ENCODE data around the gene DMPK. TPM values are rescaled to one million over a fixed set of nuclear protein-coding genes. Genes with fewer than 3 reads are reported as not detected.

Gene DMPK
- total and polyA plus RNA-seq, 2 experiments from 2014 or later, result 15.3 to 26.6 TPM

- DNase-seq, result peak; percentile 98
- H2AFZ ChIP-seq, result peak within 1 kb of the TSS; percentile 67
- WGBS, 2 experiments (ENCODE audit: low coverage in 1 of 2, low lambda C conversion rate in 2 of 2, missing lambda C conversion rate in 2 of 2), result 1 to 2% methylated on average over 55 to 56 of the region's 70 CpGs
- peaks cover 11% of the 10 kb centered on the region for H3F3A ChIP-seq (ENCODE audit: insufficient read depth)
- H4K20me1 ChIP-seq (ENCODE audit: insufficient read depth), result no peaks in the 10 kb centered on the region
- H3K9me3 ChIP-seq (ENCODE audit: low read depth), result no peaks in the 10 kb centered on the region
- H3K27me3 ChIP-seq (replicated peaks; ENCODE audit: insufficient read depth), result no peaks in the 10 kb centered on the region
- peaks cover 18% of the 10 kb centered on the region; the same call in 1 of the 2 replicates for H3K79me2 ChIP-seq (ENCODE audit: insufficient read depth)
- TF ChIP-seq EZH2phosphoT487 (IDR thresholded peaks at IDR 0.05; ENCODE audit: insufficient read depth, low read depth) (no peak), EZH2 (IDR thresholded peaks at IDR 0.05; ENCODE audit: insufficient read depth, poor library complexity, severe bottlenecking) (no peak)
- H3K4me2 ChIP-seq (ENCODE audit: unreplicated experiment), result peak within 1 kb of the TSS; percentile 99
- peak within 1 kb of the TSS; percentile 94 for H3K27ac ChIP-seq
- no peaks in the 10 kb centered on the region for H3K9me2 ChIP-seq (ENCODE audit: insufficient read depth)
- peaks cover 5% of the 10 kb centered on the region; the same call in 1 of the 2 replicates for H3K4me1 ChIP-seq (ENCODE audit: insufficient read depth)
- H3K9ac ChIP-seq, result peak within 1 kb of the TSS; percentile 95
- peak within 1 kb of the TSS; percentile 95 for H3K4me3 ChIP-seq
- in situ Hi-C loops (cut with MboI), result no loop called here
- no peaks in the 10 kb centered on the region for H3K36me3 ChIP-seq (ENCODE audit: low read depth)
Observed at GRCh38 chr19:45768984-45769782, 13.1 kb downstream of the DMPK start, which contains the start of gene SIX5. TSS of gene SIX5 (minus strand) at chr19:45769252. CDS start at chr19:45768844, 408 bp downstream.

- DNase-seq, result peak; percentile 81
- peak overlapping the region; percentile 67 for H2AFZ ChIP-seq
- H3K27me3 ChIP-seq (replicated peaks; ENCODE audit: insufficient read depth), result no peaks in the 10 kb centered on the region
- peak overlapping the region; percentile 95 for H3K4me2 ChIP-seq (ENCODE audit: unreplicated experiment)
- in situ Hi-C loops (cut with MboI), result no loop called here
- H3K79me2 ChIP-seq (ENCODE audit: insufficient read depth), result peaks cover 18% of the 10 kb centered on the region; the same call in 1 of the 2 replicates
- no peak for TF ChIP-seq EZH2phosphoT487 (IDR thresholded peaks at IDR 0.05; ENCODE audit: insufficient read depth, low read depth)
- no peak for TF ChIP-seq EZH2 (IDR thresholded peaks at IDR 0.05; ENCODE audit: insufficient read depth, poor library complexity, severe bottlenecking)
- peaks cover 5% of the 10 kb centered on the region; the same call in 1 of the 2 replicates for H3K4me1 ChIP-seq (ENCODE audit: insufficient read depth)
- peak overlapping the region; percentile 94 for H3K27ac ChIP-seq
- 0% methylated on average over 1 to 15 of the region's 33 CpGs for WGBS, 2 experiments (ENCODE audit: low coverage in 1 of 2, low lambda C conversion rate in 2 of 2, missing lambda C conversion rate in 2 of 2)
- peaks cover 11% of the 10 kb centered on the region for H3F3A ChIP-seq (ENCODE audit: insufficient read depth)
- H3K36me3 ChIP-seq (ENCODE audit: low read depth), result no peaks in the 10 kb centered on the region
- peak overlapping the region; percentile 95 for H3K9ac ChIP-seq
- peak overlapping the region; percentile 95 for H3K4me3 ChIP-seq
- H3K9me2 ChIP-seq (ENCODE audit: insufficient read depth), result no peaks in the 10 kb centered on the region
- no peaks in the 10 kb centered on the region for H4K20me1 ChIP-seq (ENCODE audit: insufficient read depth)
- H3K9me3 ChIP-seq (ENCODE audit: low read depth), result no peaks in the 10 kb centered on the region
Observed at GRCh38 chr19:45768655-45768983, 13.7 kb downstream of the DMPK start.

- 1 to 2% methylated on average over 55 to 80 of the region's 102 CpGs for WGBS, 2 experiments (ENCODE audit: low coverage in 1 of 2, low lambda C conversion rate in 2 of 2, missing lambda C conversion rate in 2 of 2)
- Histone ChIP-seq H3K36me3 (ENCODE audit: low read depth) (no peaks in the 10 kb centered on the region), H3K27me3 (replicated peaks; ENCODE audit: insufficient read depth) (no peaks in the 10 kb centered on the region), H3K4me3 (peak overlapping the region; percentile 95), H3K4me1 (ENCODE audit: insufficient read depth) (peaks cover 5% of the 10 kb centered on the region; the same call in 1 of the 2 replicates), H3K79me2 (ENCODE audit: insufficient read depth) (peaks cover 18% of the 10 kb centered on the region; the same call in 1 of the 2 replicates), H3K9me3 (ENCODE audit: low read depth) (no peaks in the 10 kb centered on the region), H3K4me2 (ENCODE audit: unreplicated experiment) (peak overlapping the region; percentile 95), H3K27ac (peak overlapping the region; percentile 94), H4K20me1 (ENCODE audit: insufficient read depth) (no peaks in the 10 kb centered on the region), H3K9ac (peak overlapping the region; percentile 95), H2AFZ (peak overlapping the region; percentile 45), H3K9me2 (ENCODE audit: insufficient read depth) (no peaks in the 10 kb centered on the region), H3F3A (ENCODE audit: insufficient read depth) (peaks cover 11% of the 10 kb centered on the region)
- in situ Hi-C loops (cut with MboI), result no loop called here
- peak; percentile 84 for DNase-seq
- TF ChIP-seq EZH2phosphoT487 (IDR thresholded peaks at IDR 0.05; ENCODE audit: insufficient read depth, low read depth) (no peak), EZH2 (IDR thresholded peaks at IDR 0.05; ENCODE audit: insufficient read depth, poor library complexity, severe bottlenecking) (no peak)
Observed at GRCh38 chr19:45767881-45768654, 14.2 kb downstream of the DMPK start.

DNA sequence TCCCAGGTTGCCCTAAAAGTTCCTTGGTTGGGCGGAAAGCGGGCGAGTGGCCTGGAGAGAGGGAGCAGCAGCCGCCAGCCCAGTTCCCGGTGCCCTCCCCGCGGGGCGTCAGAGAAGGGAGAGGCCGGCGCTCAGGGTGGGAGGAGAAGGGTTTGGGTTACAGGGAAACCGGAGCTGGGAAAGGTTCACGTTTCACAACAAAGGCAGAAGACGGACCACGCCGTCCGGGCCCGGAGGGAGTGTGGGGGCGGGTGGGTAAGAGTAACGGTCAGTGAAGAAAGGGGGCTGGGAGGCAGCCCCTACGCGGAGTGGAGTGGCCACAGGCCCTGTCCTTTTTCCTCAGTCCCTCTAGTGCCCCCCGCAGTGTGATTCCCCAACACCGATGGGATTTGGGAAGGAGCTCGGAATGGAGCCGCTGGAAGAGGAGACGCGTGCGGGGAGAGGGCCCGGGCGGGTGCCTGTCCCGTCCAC lies 14.8 kb downstream of the DMPK start:
- Histone ChIP-seq H3F3A (ENCODE audit: insufficient read depth) (peaks cover 11% of the 10 kb centered on the region), H4K20me1 (ENCODE audit: insufficient read depth) (no peaks in the 10 kb centered on the region), H3K36me3 (ENCODE audit: low read depth) (no peaks in the 10 kb centered on the region), H3K27ac (peak overlapping the region; percentile 94), H3K27me3 (replicated peaks; ENCODE audit: insufficient read depth) (no peaks in the 10 kb centered on the region), H3K4me1 (ENCODE audit: insufficient read depth) (peaks cover 5% of the 10 kb centered on the region; the same call in 1 of the 2 replicates), H2AFZ (peak overlapping the region; percentile 52), H3K4me3 (peak overlapping the region; percentile 95), H3K9me2 (ENCODE audit: insufficient read depth) (no peaks in the 10 kb centered on the region), H3K4me2 (ENCODE audit: unreplicated experiment) (peak overlapping the region; percentile 95), H3K9me3 (ENCODE audit: low read depth) (no peaks in the 10 kb centered on the region), H3K9ac (peak overlapping the region; percentile 95), H3K79me2 (ENCODE audit: insufficient read depth) (peaks cover 18% of the 10 kb centered on the region; the same call in 1 of the 2 replicates)
- in situ Hi-C loops (cut with MboI), result no loop called here
- 0% methylated on average over 30 to 31 of the region's 31 CpGs for WGBS, 2 experiments (ENCODE audit: low coverage in 1 of 2, low lambda C conversion rate in 2 of 2, missing lambda C conversion rate in 2 of 2)
- peak; percentile 92 for DNase-seq
- TF ChIP-seq EZH2 (IDR thresholded peaks at IDR 0.05; ENCODE audit: insufficient read depth, poor library complexity, severe bottlenecking), result no peak
- no peak for TF ChIP-seq EZH2phosphoT487 (IDR thresholded peaks at IDR 0.05; ENCODE audit: insufficient read depth, low read depth)
